Sigmoid colon (tissue), 7 donors: ENCODE measurements around the gene PIWIL1. TPM values are rescaled to one million over a fixed set of nuclear protein-coding genes. Genes with fewer than 3 reads are reported as not detected.

Experiments used
- DNase-seq: peaks from one replicate; pipeline ENCODE4 v3.0.0-alpha.2; 2019
- H3K27ac ChIP-seq, 4 donors: fragments of 200-600 bp; sonication (generic); one replicate each; pipeline ENCODE4 v1.5.1; 2016 to 2019; ENCODE audit warnings: mild to moderate bottlenecking in 1 of 4
- H3K27me3 ChIP-seq, 3 donors: fragments of 200-600 bp; sonication (generic); one replicate each; pipeline ENCODE4 v1.5.1; 2019; ENCODE audit warnings: mild to moderate bottlenecking in 1 of 3
- H3K36me3 ChIP-seq, 4 donors: fragments of 200-600 bp; sonication (generic); one replicate each; pipeline ENCODE4 v1.5.1; 2016 to 2019
- H3K4me1 ChIP-seq, 4 donors: fragments of 200-600 bp; sonication (generic); one replicate each; pipeline ENCODE4 v1.5.1; 2017 to 2019
- H3K4me3 ChIP-seq, 4 donors: fragments of 200-600 bp; sonication (generic); one replicate each; pipeline ENCODE4 v1.5.1; 2017 to 2019; ENCODE audit warnings: mild to moderate bottlenecking in 2 of 4, moderate library complexity in 1 of 4
- H3K9me3 ChIP-seq, 4 donors: fragments of 200-600 bp in 3 of 4; sonication (generic) in 3 of 4; one replicate each; pipeline versions ENCODE4 v1.5.1 to v1.6.1; 2013 to 2019
- EP300 ChIP-seq, 4 donors: sonication (generic); formaldehyde crosslinking; IDR thresholded peaks; one replicate each; pipeline ENCODE4 v1.6.1; 2017; ENCODE audit warnings: antibody characterized with exemption in 4 of 4
- POLR2A ChIP-seq, 2 donors: fragments of 450-650 bp; IDR thresholded peaks; one replicate each; pipeline ENCODE4 v1.6.1; 2016; ENCODE audit warnings: antibody characterized with exemption in 2 of 2, mild to moderate bottlenecking in 2 of 2, moderate library complexity in 2 of 2
- POLR2AphosphoS5 ChIP-seq, 4 donors: sonication (generic); formaldehyde crosslinking; IDR thresholded peaks; one replicate each; pipeline ENCODE4 v1.6.1; 2017; ENCODE audit warnings: antibody characterized with exemption in 4 of 4
- WGBS, 2 donors: extraction: QIAGEN DNeasy Blood & Tissue Kit; methylation state at CpG; one replicate each; pipeline ENCODE4 v1.1.7; 2013; 5-methylcytosine and 5-hydroxymethylcytosine counted together
- intact Hi-C: fragments of 100-400 bp; cut with DNase I; formaldehyde crosslinking; loops from one replicate; pipeline ENCODE4 v1.15.1; 2023
- polyA plus RNA-seq, 3 donors: library from polyadenylated mRNA; stranded (reverse); fragments of 200-250 nt; gene quantifications; one replicate each; pipeline ENCODE4 v1.2.3, GENCODE V29; 2013
- total RNA-seq, 4 donors: library from RNA; depleted of rRNA; stranded (reverse); fragments of >200 nt; gene quantifications; one replicate each; pipeline ENCODE4 v1.1.0, GENCODE V29; 2016
- TF ChIP-seq, protein P1 (sequence below), 4 experiments: fragments of 450-650 bp in 3 of 4; fragments of 200-600 bp in 1 of 4; IDR thresholded peaks; one replicate each; pipeline ENCODE4 v1.5.1; 2016 to 2019; ENCODE audit warnings: antibody characterized with exemption in 4 of 4, mild to moderate bottlenecking in 3 of 4, moderate library complexity in 2 of 4
- donor health status: healthy with polysubstance abuse.
- donor health status: Bipolar disorder and iron deficiency.
- donor health status: healthy.

Gene PIWIL1
- total and polyA plus RNA-seq, 7 donors = not detected

DNA sequence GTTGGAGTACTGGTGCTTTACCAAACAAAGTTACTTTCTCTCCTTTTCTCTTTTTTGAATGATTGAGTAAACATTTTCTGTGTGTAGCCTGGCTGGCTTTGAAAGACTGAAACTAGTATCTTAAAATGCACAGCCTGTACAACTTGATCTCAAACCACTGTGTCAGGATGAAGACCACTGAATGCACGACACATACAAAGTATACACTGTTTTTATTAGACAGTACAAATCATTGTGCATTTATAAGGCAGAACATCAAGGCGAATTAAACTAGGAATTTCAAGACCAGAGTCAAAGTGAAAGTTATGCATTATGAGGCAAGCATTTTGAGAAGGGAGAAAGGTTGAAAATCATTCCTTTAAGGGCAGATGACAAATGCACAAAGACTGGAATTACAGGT, 59.0 kb downstream of the PIWIL1 start:
- no peak overlapping the region for H3K27ac ChIP-seq
- no peak for DNase-seq
- H3K36me3 ChIP-seq = no peaks in the 10 kb centered on the region
- H3K4me1 ChIP-seq = no peaks in the 10 kb centered on the region
- peaks cover 0 to 15% (median 0%) of the 10 kb centered on the region in 3 donors for H3K27me3 ChIP-seq
- intact Hi-C loops = no loop called here
- no peaks in the 10 kb centered on the region for H3K9me3 ChIP-seq
- 79 to 81% methylated on average over 2 of the region's 2 CpGs for WGBS, 2 donors
- TF ChIP-seq EP300 (IDR thresholded peaks at IDR 0.05) (no peak), POLR2A (IDR thresholded peaks at IDR 0.05) (no peak), POLR2AphosphoS5 (IDR thresholded peaks at IDR 0.05) (no peak)
- TF ChIP-seq, protein P1, sequence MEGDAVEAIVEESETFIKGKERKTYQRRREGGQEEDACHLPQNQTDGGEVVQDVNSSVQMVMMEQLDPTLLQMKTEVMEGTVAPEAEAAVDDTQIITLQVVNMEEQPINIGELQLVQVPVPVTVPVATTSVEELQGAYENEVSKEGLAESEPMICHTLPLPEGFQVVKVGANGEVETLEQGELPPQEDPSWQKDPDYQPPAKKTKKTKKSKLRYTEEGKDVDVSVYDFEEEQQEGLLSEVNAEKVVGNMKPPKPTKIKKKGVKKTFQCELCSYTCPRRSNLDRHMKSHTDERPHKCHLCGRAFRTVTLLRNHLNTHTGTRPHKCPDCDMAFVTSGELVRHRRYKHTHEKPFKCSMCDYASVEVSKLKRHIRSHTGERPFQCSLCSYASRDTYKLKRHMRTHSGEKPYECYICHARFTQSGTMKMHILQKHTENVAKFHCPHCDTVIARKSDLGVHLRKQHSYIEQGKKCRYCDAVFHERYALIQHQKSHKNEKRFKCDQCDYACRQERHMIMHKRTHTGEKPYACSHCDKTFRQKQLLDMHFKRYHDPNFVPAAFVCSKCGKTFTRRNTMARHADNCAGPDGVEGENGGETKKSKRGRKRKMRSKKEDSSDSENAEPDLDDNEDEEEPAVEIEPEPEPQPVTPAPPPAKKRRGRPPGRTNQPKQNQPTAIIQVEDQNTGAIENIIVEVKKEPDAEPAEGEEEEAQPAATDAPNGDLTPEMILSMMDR (IDR thresholded peaks at IDR 0.05) = no peak
- H3K4me3 ChIP-seq = no peak overlapping the region

DNA sequence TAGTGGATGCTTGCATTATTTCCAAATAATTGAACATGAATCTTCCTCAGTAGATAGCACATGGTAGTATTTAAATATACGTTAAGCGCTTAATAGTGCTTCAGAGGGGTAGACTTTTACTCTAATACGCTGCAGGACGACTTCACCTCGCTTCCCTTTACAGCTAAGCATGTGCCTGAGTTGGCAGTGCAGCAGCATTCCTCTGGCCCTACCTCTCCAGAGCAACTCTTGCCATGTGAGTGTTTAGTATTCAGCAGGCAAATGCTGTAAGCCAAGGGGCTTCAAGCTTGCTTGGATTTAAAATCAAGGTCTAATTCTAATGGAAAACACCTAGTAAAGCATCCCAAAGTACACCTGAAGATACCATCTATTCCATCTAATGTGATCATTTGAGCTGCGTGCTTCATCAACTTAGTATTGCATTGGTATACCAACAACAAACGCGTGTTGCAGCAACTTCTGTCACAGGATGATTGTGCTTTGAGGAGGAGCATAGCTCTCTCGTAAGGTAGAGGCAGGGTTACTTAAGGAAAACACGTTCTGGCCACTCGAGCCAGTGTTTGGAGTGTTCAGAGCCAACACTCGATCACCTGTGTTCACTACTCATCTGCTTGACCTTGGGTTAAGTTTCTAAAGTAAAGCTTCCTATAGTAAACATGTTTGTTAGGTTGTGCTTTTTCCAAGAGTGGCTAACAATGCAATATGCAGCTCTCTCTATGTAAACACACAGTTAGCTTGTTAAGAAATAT, 60.6 kb downstream of the PIWIL1 start:
- 77 to 84% methylated on average over 12 of the region's 12 CpGs for WGBS, 2 donors

DNA sequence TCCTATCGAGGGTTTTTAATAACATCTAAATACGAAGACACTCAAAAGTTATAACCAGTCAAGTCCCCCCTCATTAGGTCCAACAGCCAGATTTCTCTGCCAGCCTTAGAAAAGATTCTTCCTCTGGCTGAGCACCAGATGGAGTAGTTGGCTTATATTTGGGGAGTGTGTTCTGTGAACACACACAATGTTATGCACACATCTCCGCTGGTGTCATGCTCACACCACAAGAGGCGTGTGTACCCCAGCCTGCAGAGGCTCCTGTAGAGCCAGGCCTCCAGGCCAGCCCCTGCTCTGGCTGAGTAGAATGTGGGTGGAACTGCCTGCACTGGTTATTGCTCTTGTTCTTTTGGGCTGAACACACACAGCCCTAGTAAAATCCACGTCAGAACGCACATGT, 64.0 kb downstream of the PIWIL1 start:
- Histone ChIP-seq H3K27me3 (no peaks in the 10 kb centered on the region), H3K4me1 (no peaks in the 10 kb centered on the region), H3K27ac (no peak overlapping the region), H3K9me3 (no peaks in the 10 kb centered on the region), H3K4me3 (no peak overlapping the region), H3K36me3 (no peaks in the 10 kb centered on the region)
- TF ChIP-seq EP300 (IDR thresholded peaks at IDR 0.05) (no peak), POLR2AphosphoS5 (IDR thresholded peaks at IDR 0.05) (no peak), POLR2A (IDR thresholded peaks at IDR 0.05) (no peak)
- TF ChIP-seq, protein P1 (IDR thresholded peaks at IDR 0.05) = no peak
- no peak for DNase-seq
- 52 to 78% methylated on average over 6 of the region's 6 CpGs for WGBS, 2 donors
- intact Hi-C loops = no loop called here

More for the DNA sequence above, 60.6 kb downstream of the PIWIL1 start:
- Histone ChIP-seq H3K4me1 (no peaks in the 10 kb centered on the region), H3K9me3 (no peaks in the 10 kb centered on the region), H3K27me3 (peaks cover 0 to 15% (median 0%) of the 10 kb centered on the region in 3 donors), H3K36me3 (no peaks in the 10 kb centered on the region), H3K4me3 (no peak overlapping the region), H3K27ac (no peak overlapping the region)
- TF ChIP-seq POLR2A (IDR thresholded peaks at IDR 0.05) (no peak), EP300 (IDR thresholded peaks at IDR 0.05) (no peak), POLR2AphosphoS5 (IDR thresholded peaks at IDR 0.05) (no peak)
- TF ChIP-seq, protein P1 (IDR thresholded peaks at IDR 0.05) = no peak
- intact Hi-C loops = loop anchor here (2.0 kb wide), 1 partner anchor 47 kb away; no protein-coding TSS in a partner anchor
- DNase-seq = no peak

DNA sequence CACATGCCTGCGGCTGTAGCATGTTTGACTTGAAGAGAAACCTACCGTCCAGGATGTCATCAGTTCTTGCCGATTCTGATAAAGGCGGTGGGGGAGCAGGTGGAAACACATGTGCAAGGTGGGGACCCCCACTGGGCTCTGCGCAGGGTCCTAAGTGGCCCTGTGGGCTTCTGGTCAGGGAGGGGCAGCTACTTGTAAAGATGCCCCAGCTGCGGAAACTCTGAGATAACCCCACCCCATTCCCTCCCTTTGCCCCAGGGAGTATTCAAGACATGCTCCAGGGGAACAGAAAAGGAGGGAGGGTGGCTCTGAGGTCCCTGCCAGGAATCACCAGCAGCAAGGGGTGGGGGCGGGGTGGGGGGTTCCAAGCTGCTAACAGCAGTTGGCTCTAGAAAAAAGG, 67.6 kb downstream of the PIWIL1 start:
- TF ChIP-seq POLR2AphosphoS5 (IDR thresholded peaks at IDR 0.05) (no peak), EP300 (IDR thresholded peaks at IDR 0.05) (no peak), POLR2A (IDR thresholded peaks at IDR 0.05) (no peak)
- TF ChIP-seq, protein P1 (IDR thresholded peaks at IDR 0.05) = no peak
- no peak for DNase-seq
- Histone ChIP-seq H3K36me3 (no peaks in the 10 kb centered on the region), H3K9me3 (no peaks in the 10 kb centered on the region), H3K4me3 (no peak overlapping the region), H3K27ac (no peak overlapping the region), H3K4me1 (no peaks in the 10 kb centered on the region), H3K27me3 (no peaks in the 10 kb centered on the region)
- 64 to 81% methylated on average over 7 of the region's 7 CpGs for WGBS, 2 donors
- intact Hi-C loops = no loop called here
